Raji (cell line): Measurements from ENCODE around the gene VSIR.

Experiments used
- POLR2A ChIP-seq: IDR thresholded peaks from 2 replicates; pipeline ENCODE4 v1.6.1; 2011; ENCODE audit warnings: low read depth, low read length, control low read depth; ENCODE audit not compliant: insufficient read depth

VSIR gene

DNA sequence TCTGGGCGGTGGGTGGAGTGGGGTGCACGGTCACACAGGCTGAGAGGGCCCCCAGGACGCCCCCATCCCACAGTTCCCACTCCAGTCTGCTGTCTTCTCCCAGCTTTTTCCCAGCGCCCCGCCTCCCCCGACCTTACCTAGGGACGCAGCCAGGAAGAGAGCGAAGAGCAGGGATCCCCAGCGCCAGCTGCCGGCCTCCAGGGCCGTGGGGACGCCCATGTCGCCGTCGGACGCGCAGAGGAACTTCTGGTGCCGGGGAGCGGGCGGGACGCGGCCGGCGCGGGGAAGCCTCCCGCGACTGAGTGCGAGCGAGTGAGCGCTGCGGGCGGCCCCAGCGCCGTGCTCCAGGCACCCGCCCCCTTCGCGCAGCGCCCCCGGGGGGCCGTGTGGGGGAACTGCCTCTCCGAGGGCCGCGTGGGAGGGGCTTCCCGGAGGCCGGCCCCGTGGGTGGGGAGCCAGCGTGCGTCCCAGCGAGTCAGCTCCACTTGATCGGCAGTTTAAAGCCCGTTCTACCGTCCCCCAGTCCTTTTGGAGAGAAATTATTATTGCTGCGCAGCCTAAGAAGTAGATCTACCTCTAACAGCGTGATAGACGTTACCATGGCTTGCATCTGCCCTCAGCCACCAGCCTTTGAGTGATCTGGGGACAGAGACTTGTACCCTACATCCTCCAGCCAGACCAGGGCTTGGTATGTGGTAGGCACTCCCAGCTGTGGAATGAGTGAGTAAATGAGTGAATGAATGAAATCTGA, at the start of gene VSIR:
VSIR (minus strand) TSS at position 300 of the 751 bp plus-strand sequence; CDS start at position 219, 81 bp downstream.
- no peak for TF ChIP-seq POLR2A

GRCh38 chr10:71821909-71822763, 48.8 kb upstream of the VSIR start:
- no peak for TF ChIP-seq POLR2A

DNA sequence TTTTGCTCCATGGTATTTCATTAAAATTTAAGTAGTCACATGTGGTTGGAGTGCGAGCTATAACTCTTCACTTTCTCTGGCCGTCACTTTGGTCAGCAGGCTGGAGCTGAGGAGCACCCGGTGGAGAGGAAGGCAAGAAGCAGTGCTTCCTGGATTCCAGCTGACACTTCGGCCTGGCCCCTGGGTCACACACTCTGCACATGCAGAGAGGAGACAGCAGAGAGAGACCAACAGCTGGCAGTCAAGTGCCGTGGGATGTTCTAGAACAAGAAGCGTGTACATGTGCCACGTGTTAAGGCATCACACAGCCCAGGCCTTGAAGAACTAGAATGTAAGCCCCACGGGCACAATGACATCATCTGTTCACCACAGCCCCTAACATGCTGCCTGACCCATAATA, 47.6 kb upstream of the VSIR start:
- TF ChIP-seq POLR2A, result no peak

DNA sequence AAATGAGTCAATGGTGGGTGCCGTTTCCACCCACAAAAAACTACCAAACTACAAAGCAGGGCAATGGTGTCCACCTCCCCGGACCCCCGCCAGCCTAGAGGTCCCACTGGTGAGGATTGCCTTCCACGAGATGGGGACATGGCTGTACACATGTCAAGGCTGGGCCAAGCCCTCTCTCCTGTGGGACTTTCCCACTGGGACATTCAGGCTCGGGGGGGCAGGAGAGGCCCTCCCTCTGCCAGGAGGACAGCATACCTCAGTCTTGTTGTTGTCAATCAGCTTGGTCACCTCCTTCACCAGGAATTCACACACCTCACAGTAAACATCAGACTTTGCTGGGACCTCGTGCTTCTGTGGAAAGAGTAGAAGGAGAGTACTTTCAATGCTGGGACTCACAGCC, 46.7 kb upstream of the VSIR start:
- no peak for TF ChIP-seq POLR2A

DNA sequence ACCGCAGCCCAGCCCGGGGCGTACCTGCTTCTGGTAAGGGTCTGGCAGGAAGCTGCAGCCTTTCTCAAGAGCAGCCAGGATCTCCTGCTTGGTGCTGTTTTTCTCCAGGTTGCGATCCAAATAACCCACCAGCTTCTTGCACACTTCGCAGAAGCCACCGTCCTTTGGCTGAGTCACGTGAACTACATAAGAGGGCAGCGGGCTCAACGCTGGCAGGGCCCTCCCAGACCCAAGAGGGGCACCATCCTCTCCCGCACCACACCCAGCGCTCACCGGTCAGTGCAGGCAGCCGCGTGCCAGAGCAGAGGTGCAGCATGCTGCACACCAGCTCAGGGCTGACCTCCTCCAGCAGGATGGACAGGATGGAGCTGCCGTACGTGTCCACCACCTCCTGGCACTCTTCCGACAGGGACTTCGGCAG, 46.1 kb upstream of the VSIR start:
- no peak for TF ChIP-seq POLR2A

- TF ChIP-seq POLR2A, result no peak
Observed at GRCh38 chr10:71818674-71819260, 45.4 kb upstream of the VSIR start.

DNA sequence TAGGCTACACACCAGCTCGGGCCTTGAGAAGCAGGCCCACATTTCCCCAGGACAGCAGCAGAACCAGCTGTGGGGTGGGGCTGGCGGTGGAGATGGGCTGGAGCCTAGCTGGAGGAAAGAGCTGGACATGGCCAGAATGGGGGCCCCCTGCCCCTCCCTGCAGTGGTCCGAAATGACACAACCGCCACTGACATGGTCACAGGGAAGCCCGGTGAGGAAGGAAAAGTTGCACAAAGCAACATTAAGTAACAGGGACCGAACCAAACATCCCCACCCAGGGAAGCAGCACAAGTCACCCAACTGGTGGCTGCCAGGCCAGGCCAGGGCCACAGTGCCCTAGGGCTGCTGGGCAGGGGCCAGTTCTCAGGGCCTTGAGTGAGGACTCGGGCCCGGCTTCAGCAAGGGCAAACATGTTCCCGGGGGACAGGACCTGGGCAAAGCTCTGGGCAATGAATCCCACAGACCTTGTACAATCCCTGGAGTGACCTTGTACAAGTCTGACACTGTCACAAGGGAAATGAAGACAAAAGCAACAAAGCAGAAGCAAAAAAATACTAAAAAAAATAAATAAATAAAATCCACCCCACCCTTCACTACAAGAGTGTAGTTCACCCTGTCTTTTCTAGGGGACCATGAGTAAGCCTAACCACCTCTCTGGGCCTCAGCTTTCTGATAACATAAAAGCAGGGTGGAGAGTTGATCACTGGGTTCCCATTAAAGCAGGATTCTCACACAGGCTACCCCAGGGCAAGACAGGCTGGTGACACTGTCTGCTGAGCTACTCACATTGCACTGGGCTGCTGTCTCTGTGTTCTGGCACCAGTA, 44.7 kb upstream of the VSIR start:
- no peak for TF ChIP-seq POLR2A

GRCh38 chr10:71816936-71817618, 43.8 kb upstream of the VSIR start:
- TF ChIP-seq POLR2A, result no peak

- TF ChIP-seq POLR2A, result no peak
Observed at GRCh38 chr10:71816421-71816851, 43.1 kb upstream of the VSIR start.

- no peak for TF ChIP-seq POLR2A
Observed at GRCh38 chr10:71815515-71816130, 42.3 kb upstream of the VSIR start.

DNA sequence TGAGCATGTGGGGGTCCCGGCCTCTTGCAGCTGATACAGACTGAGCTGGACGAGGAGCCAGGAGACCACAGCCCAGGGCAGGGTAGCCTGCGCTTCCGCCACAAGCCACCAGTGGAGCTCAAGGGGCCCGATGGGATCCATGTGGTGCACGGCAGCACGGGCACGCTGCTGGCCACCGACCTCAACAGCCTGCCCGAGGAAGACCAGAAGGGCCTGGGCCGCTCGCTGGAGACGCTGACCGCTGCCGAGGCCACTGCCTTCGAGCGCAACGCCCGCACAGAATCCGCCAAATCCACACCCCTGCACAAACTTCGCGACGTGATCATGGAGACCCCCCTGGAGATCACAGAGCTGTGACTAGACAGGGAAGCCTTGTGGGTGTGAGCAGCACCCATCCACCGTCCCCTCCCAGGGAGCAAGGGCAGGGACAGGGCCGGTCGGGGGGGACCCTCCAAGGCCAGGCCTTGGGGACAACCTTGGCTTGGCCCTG, 41.6 kb upstream of the VSIR start:
- TF ChIP-seq POLR2A, result no peak

DNA sequence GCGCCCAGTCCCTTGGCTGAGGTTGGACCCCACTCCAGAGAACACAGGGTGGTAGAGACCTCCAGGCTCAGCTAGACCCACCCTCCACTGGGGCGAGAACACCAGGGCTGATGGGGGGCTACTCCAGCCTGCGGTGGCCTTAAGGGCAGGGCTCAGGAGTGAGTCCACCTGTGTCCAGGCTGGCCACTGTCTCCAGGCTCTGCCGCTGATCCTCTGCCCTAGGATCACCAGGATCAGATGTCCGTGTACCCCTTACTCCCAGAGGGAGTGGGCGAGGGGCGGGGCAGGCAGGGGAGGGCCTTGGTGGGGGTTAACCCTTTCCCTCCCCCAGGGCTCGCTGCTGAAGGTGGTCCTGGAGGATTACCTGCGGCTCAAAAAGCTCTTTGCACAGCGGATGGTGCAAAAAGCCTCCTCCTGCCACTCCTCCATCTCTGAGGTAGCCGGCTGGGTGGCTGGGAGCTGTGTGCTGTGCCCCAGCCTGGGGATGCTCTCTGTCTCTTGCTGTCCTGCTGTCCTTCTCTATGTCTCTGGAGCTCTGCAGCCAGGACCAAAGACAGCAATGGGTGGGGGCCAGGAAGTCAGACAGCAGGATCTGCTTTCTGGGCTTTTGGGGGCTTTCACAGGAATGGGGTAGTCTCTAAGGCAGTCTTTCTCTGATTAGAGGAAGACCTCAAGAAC, 39.7 kb upstream of the VSIR start:
- no peak for TF ChIP-seq POLR2A
